Measurements from ENCODE around the gene GRIN1.

- no peak for TF ChIP-seq CEBPB (IDR thresholded peaks at IDR 0.05)
- TF ChIP-seq, protein P1, sequence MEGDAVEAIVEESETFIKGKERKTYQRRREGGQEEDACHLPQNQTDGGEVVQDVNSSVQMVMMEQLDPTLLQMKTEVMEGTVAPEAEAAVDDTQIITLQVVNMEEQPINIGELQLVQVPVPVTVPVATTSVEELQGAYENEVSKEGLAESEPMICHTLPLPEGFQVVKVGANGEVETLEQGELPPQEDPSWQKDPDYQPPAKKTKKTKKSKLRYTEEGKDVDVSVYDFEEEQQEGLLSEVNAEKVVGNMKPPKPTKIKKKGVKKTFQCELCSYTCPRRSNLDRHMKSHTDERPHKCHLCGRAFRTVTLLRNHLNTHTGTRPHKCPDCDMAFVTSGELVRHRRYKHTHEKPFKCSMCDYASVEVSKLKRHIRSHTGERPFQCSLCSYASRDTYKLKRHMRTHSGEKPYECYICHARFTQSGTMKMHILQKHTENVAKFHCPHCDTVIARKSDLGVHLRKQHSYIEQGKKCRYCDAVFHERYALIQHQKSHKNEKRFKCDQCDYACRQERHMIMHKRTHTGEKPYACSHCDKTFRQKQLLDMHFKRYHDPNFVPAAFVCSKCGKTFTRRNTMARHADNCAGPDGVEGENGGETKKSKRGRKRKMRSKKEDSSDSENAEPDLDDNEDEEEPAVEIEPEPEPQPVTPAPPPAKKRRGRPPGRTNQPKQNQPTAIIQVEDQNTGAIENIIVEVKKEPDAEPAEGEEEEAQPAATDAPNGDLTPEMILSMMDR (IDR thresholded peaks at IDR 0.05): peak; percentile 39
- peak; percentile 92 for TF ChIP-seq MAX (IDR thresholded peaks at IDR 0.05)
- TF ChIP-seq, protein P2, sequence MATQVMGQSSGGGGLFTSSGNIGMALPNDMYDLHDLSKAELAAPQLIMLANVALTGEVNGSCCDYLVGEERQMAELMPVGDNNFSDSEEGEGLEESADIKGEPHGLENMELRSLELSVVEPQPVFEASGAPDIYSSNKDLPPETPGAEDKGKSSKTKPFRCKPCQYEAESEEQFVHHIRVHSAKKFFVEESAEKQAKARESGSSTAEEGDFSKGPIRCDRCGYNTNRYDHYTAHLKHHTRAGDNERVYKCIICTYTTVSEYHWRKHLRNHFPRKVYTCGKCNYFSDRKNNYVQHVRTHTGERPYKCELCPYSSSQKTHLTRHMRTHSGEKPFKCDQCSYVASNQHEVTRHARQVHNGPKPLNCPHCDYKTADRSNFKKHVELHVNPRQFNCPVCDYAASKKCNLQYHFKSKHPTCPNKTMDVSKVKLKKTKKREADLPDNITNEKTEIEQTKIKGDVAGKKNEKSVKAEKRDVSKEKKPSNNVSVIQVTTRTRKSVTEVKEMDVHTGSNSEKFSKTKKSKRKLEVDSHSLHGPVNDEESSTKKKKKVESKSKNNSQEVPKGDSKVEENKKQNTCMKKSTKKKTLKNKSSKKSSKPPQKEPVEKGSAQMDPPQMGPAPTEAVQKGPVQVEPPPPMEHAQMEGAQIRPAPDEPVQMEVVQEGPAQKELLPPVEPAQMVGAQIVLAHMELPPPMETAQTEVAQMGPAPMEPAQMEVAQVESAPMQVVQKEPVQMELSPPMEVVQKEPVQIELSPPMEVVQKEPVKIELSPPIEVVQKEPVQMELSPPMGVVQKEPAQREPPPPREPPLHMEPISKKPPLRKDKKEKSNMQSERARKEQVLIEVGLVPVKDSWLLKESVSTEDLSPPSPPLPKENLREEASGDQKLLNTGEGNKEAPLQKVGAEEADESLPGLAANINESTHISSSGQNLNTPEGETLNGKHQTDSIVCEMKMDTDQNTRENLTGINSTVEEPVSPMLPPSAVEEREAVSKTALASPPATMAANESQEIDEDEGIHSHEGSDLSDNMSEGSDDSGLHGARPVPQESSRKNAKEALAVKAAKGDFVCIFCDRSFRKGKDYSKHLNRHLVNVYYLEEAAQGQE (IDR thresholded peaks at IDR 0.05): no peak; the same call in 1 of the 2 replicates
- TF ChIP-seq JUNB (IDR thresholded peaks at IDR 0.05): no peak
- no peak for TF ChIP-seq MYC (IDR thresholded peaks at IDR 0.05; ENCODE audit: borderline replicate concordance, low read length)
- peak; percentile 65 for TF ChIP-seq POLR2A (IDR thresholded peaks at IDR 0.05; ENCODE audit: low read length)
- TF ChIP-seq SREBF2 (IDR thresholded peaks at IDR 0.05): no peak
- no peak for TF ChIP-seq FOSL2 (IDR thresholded peaks at IDR 0.05)
- peak; percentile 85 for TF ChIP-seq FOSL2 (CRISPR knock-in tag; IDR thresholded peaks at IDR 0.05)
These were observed 49.7 kb downstream of the GRIN1 start, which contains the start of the genes ANAPC2 and SSNA1 for GRCh38 chr9:137188490-137189296.
